K562 (cell line): ENCODE results near the gene ALDH16A1. TPM values are rescaled to one million over a fixed set of nuclear protein-coding genes. Genes with fewer than 3 reads are reported as not detected.

Experiments
- ATF1 ChIP-seq, 2 experiments: fragments of 450-650 bp in 1 of 2; IDR thresholded peaks; 2 replicates each; pipeline ENCODE4 v1.6.1; 2016; ENCODE audit warnings: missing compliant biosample characterization in 1 of 2, missing genetic modification characterization in 1 of 2
- BRD9 ChIP-seq: fragments of 450-650 bp; IDR thresholded peaks from 2 replicates; pipeline ENCODE4 v1.6.1; 2018; ENCODE audit warnings: low read depth; ENCODE audit not compliant: partially characterized antibody
- CBFA2T2 ChIP-seq: fragments of 450-650 bp; conservative IDR thresholded peaks from 2 replicates; pipeline ENCODE4 v1.6.1; 2017; ENCODE audit warnings: mild to moderate bottlenecking
- CBX1 ChIP-seq: sonication (generic); IDR thresholded peaks from 2 replicates; pipeline ENCODE4 v1.6.1; 2016; ENCODE audit warnings: antibody characterized with exemption, low read depth, mild to moderate bottlenecking
- KDM2B ChIP-seq: fragments of 250-450 bp; sonication (Bioruptor Pico); IDR thresholded peaks from 2 replicates; pipeline ENCODE4 v1.8.0; 2021; ENCODE audit warnings: mild to moderate bottlenecking, moderate library complexity
- MAZ ChIP-seq, 2 experiments: fragments of 450-650 bp in 1 of 2; sonication (generic) in 1 of 2; formaldehyde crosslinking; IDR thresholded peaks in 1 of 2; conservative IDR thresholded peaks in 1 of 2; 2 replicates each; pipeline versions ENCODE4 v1.4.0 to v1.5.0; 2020; ENCODE audit warnings: mild to moderate bottlenecking in 1 of 2, missing genetic modification reagents in 1 of 2
- MTA1 ChIP-seq: fragments of 450-650 bp; IDR thresholded peaks from 2 replicates; pipeline ENCODE4 v1.6.1; 2017; ENCODE audit warnings: borderline replicate concordance
- PHB2 ChIP-seq: fragments of 450-650 bp; IDR thresholded peaks from 2 replicates; pipeline ENCODE4 v1.6.1; 2017; ENCODE audit warnings: low read depth
- PHF8 ChIP-seq: fragments of 200-600 bp; sonication (generic); IDR thresholded peaks from 2 replicates; pipeline ENCODE4 v1.6.1; 2012; ENCODE audit warnings: mixed run types, mild to moderate bottlenecking, inconsistent platforms, low read length, moderate library complexity, borderline replicate concordance
- SMAD1 ChIP-seq: fragments of 150-350 bp; IDR thresholded peaks from 2 replicates; pipeline ENCODE4 v1.6.1; 2014; ENCODE audit warnings: low read length, low read depth; ENCODE audit not compliant: partially characterized antibody
- SMARCA4 ChIP-seq: fragments of 450-650 bp; IDR thresholded peaks from 2 replicates; pipeline ENCODE4 v1.6.1; 2016
- TEAD1 ChIP-seq, 2 experiments: fragments of 450-650 bp in 1 of 2; sonication (generic) in 1 of 2; formaldehyde crosslinking; IDR thresholded peaks; 2 replicates each; pipeline versions ENCODE4 v1.4.0 to v1.8.0; 2020 to 2022; ENCODE audit warnings: mild to moderate bottlenecking in 2 of 2, missing genetic modification reagents in 1 of 2
- ZNF146 ChIP-seq: IDR thresholded peaks from one replicate; pipeline ENCODE4 v1.6.1; 2018; ENCODE audit warnings: missing compliant biosample characterization; ENCODE audit not compliant: unreplicated experiment
- ZNF407 ChIP-seq: fragments of 450-650 bp; IDR thresholded peaks from 2 replicates; pipeline ENCODE4 v1.6.1; 2016; ENCODE audit warnings: low read depth
- ZNF609 ChIP-seq: sonication (generic); formaldehyde crosslinking; IDR thresholded peaks from 2 replicates; pipeline ENCODE4 v1.8.1; 2023; ENCODE audit warnings: missing genetic modification reagents, mild to moderate bottlenecking, borderline replicate concordance
- polyA plus RNA-seq, 8 experiments: library from polyadenylated mRNA; depleted of rRNA in 4 of 8; stranded (reverse) in 5 of 8; unstranded in 3 of 8; fragments of >200 nt; fragmentation: Nextera tagmentation in 2 of 8; fragmentation: Illumina TruSeq in 1 of 8; extraction: Ambion mirVana in 2 of 8; extraction: Trizol in 1 of 8; gene quantifications; 2 replicates each; pipeline versions ENCODE4 v1.2.1 to v1.2.3, GENCODE V29; 2011 to 2014; ENCODE audit warnings: inconsistent platforms in 1 of 8, missing spikeins in 1 of 8
- total RNA-seq, 7 experiments: library from RNA; depleted of rRNA in 6 of 7; stranded (reverse); fragments of >200 nt in 6 of 7; fragmentation: Illumina TruSeq in 2 of 7; extraction: Trizol in 2 of 7; gene quantifications; 2 replicates each; pipeline versions ENCODE4 v1.2.1 to v1.2.3, GENCODE V29; 2011 to 2021; ENCODE audit warnings: low replicate concordance in 1 of 7

ALDH16A1 gene
- total and polyA plus RNA-seq, 9 of the 15 experiments (the other 6 are each of a cell fraction or from before 2014, with no cell fraction given) = 2.2 to 52.2 (median 7.6) TPM

- TF ChIP-seq ATF1 (CRISPR knock-in tag; IDR thresholded peaks at IDR 0.05) = no peak
- TF ChIP-seq ATF1 (tag; IDR thresholded peaks at IDR 0.05) = peak; percentile 65; the same call in 1 of the 2 replicates
- TF ChIP-seq KDM2B (CRISPR knock-in tag) = no peak
- no peak for TF ChIP-seq BRD9
- TF ChIP-seq SMARCA4 = no peak
- TF ChIP-seq CBX1 = peak; percentile 38; the same call in 1 of the 2 replicates
- TF ChIP-seq ZNF609 (CRISPR knock-in tag) = no peak
- TF ChIP-seq PHF8 = peak; percentile 89
- TF ChIP-seq ZNF146 (CRISPR knock-in tag) = no peak
- peak; percentile 96 for TF ChIP-seq SMAD1
- no peak for TF ChIP-seq ZNF407
- TF ChIP-seq CBFA2T2 = peak; percentile 31
- TF ChIP-seq MAZ (CRISPR knock-in tag; conservative IDR thresholded peaks at IDR 0.05 in 1 of 2, IDR thresholded peaks at IDR 0.05 in 1 of 2) = peak; percentile 34 to 69
- no peak for TF ChIP-seq MTA1
- TF ChIP-seq TEAD1 (CRISPR knock-in tag; IDR thresholded peaks at IDR 0.05) = peak in 1 of 2 experiments; percentile 79; a peak in 1 of 4 replicates
- TF ChIP-seq PHB2 = no peak
These were observed at the start of gene ALDH16A1 (continued) for GRCh38 chr19:49453013-49453756.
